HEK293T (cell line): ENCODE results near the gene NID2.

Experiments
- CTCF ChIA-PET: fragments of 350-600 bp; formaldehyde crosslinking; extraction: SDS; loops from one replicate; lab custom pipeline; 2021; ENCODE audit warnings: antibody characterized with exemption, inconsistent platforms; lab: Yijun Ruan, JAX
- POLR2A ChIA-PET: fragments of 350-600 bp; formaldehyde crosslinking; extraction: SDS; loops from one replicate; lab custom pipeline; 2020; ENCODE audit warnings: antibody characterized with exemption, inconsistent platforms; lab: Yijun Ruan, JAX
- DNase-seq: peaks from one replicate; pipeline ENCODE4 v3.0.0; 2012; ENCODE audit warnings: mixed read lengths; ENCODE audit errors: extremely low spot score
- ARNT ChIP-seq: fragments of 450-650 bp; IDR thresholded peaks from 2 replicates; pipeline ENCODE4 v1.6.1; 2017; ENCODE audit warnings: mild to moderate bottlenecking
- BHLHE40 ChIP-seq: fragments of 450-650 bp; IDR thresholded peaks from 2 replicates; pipeline ENCODE4 v1.6.1; 2016; ENCODE audit warnings: mild to moderate bottlenecking, moderate library complexity, borderline replicate concordance
- CTBP1 ChIP-seq: fragments of 450-650 bp; IDR thresholded peaks from 2 replicates; pipeline ENCODE4 v1.6.1; 2016; ENCODE audit warnings: borderline replicate concordance
- ELF4 ChIP-seq: fragments of 450-650 bp; IDR thresholded peaks from 2 replicates; pipeline ENCODE4 v1.6.1; 2017; ENCODE audit warnings: antibody characterized with exemption
- FOXA1 ChIP-seq: fragments of 450-650 bp; IDR thresholded peaks from 2 replicates; pipeline ENCODE4 v1.6.1; 2016; ENCODE audit warnings: mild to moderate bottlenecking
- FOXK2 ChIP-seq: fragments of 450-650 bp; IDR thresholded peaks from 2 replicates; pipeline ENCODE4 v1.6.1; 2016; ENCODE audit warnings: mild to moderate bottlenecking
- FOXM1 ChIP-seq: fragments of 450-650 bp; IDR thresholded peaks from 2 replicates; pipeline ENCODE4 v1.6.1; 2017; ENCODE audit warnings: mild to moderate bottlenecking, borderline replicate concordance
- HDGF ChIP-seq: fragments of 450-650 bp; IDR thresholded peaks from 2 replicates; pipeline ENCODE4 v1.6.1; 2017; ENCODE audit warnings: antibody characterized with exemption, borderline replicate concordance
- L3MBTL2 ChIP-seq: fragments of 450-650 bp; conservative IDR thresholded peaks from 2 replicates; pipeline ENCODE4 v1.6.1; 2016; ENCODE audit warnings: mild to moderate bottlenecking
- LEF1 ChIP-seq: fragments of 450-650 bp; IDR thresholded peaks from 2 replicates; pipeline ENCODE4 v1.6.1; 2017; ENCODE audit warnings: mild to moderate bottlenecking, borderline replicate concordance
- NFRKB ChIP-seq: fragments of 450-650 bp; IDR thresholded peaks from 2 replicates; pipeline ENCODE4 v1.6.1; 2016; ENCODE audit warnings: mild to moderate bottlenecking, moderate library complexity
- PKNOX1 ChIP-seq: fragments of 450-650 bp; IDR thresholded peaks from 2 replicates; pipeline ENCODE4 v1.6.1; 2016
- SP1 ChIP-seq: fragments of 450-650 bp; IDR thresholded peaks from 2 replicates; pipeline ENCODE4 v1.6.1; 2017
- SUZ12 ChIP-seq: fragments of 450-650 bp; IDR thresholded peaks from 2 replicates; pipeline ENCODE4 v1.6.1; 2016; ENCODE audit warnings: mild to moderate bottlenecking
- TARDBP ChIP-seq: fragments of 450-650 bp; IDR thresholded peaks from 2 replicates; pipeline ENCODE4 v1.6.1; 2016
- ZNF384 ChIP-seq: fragments of 450-650 bp; IDR thresholded peaks from 2 replicates; pipeline ENCODE4 v1.6.1; 2016

The NID2 gene

GRCh38 chr14:51988221-51988620 is 80.6 kb downstream of the NID2 start:
- TF ChIP-seq ELF4 (no peak), PKNOX1 (no peak), FOXK2 (no peak), SP1 (no peak), L3MBTL2 (no peak), FOXA1 (no peak), ARNT (no peak), TARDBP (no peak), SUZ12 (no peak), HDGF (no peak), FOXM1 (no peak), LEF1 (no peak), NFRKB (no peak)
- POLR2A ChIA-PET, result no interaction called here
- CTCF ChIA-PET, result interaction anchor here (1.5 kb wide), 1 partner anchor 10 kb away, joined by 5 read pairs; no protein-coding TSS in a partner anchor
- no peak for DNase-seq

GRCh38 chr14:51981218-51981854 is 87.5 kb downstream of the NID2 start:
- POLR2A ChIA-PET, result no interaction called here
- no peak for DNase-seq
- CTCF ChIA-PET, result no interaction called here
- TF ChIP-seq FOXM1 (no peak), ZNF384 (no peak), TARDBP (no peak), L3MBTL2 (no peak), HDGF (no peak), NFRKB (no peak), PKNOX1 (no peak), ARNT (no peak)

- ChIA-PET POLR2A (interaction anchor here (1.3 kb wide), 1 partner anchor 10 kb away, joined by 4 read pairs; the partner anchor contains the start of gene RTRAF), CTCF (interaction anchor here (0.5 to 1.9 kb wide), 15 partner anchors 9 to 1317 kb away, joined by 3 to 11 read pairs (median 3); no protein-coding TSS in a partner anchor)
- TF ChIP-seq HDGF (no peak), SP1 (no peak), PKNOX1 (no peak), FOXK2 (no peak), NFRKB (no peak), L3MBTL2 (no peak), CTBP1 (no peak), FOXA1 (no peak), FOXM1 (no peak), ZNF384 (no peak)
- DNase-seq, result peak; percentile 76
Observed at GRCh38 chr14:51979088-51979709, 89.7 kb downstream of the NID2 start.

GRCh38 chr14:51978681-51979085 is 90.2 kb downstream of the NID2 start:
- TF ChIP-seq PKNOX1, result no peak
- no peak for TF ChIP-seq BHLHE40
- TF ChIP-seq NFRKB, result no peak
- no peak for TF ChIP-seq ARNT
- TF ChIP-seq ELF4, result no peak
- TF ChIP-seq L3MBTL2, result no peak
- no peak for TF ChIP-seq HDGF
- no peak for TF ChIP-seq LEF1
- TF ChIP-seq ZNF384, result no peak
- TF ChIP-seq TARDBP, result no peak
- no peak for TF ChIP-seq SP1
- no peak for TF ChIP-seq FOXM1
- DNase-seq, result no peak
- POLR2A ChIA-PET, result no interaction called here
- CTCF ChIA-PET, result interaction anchor here (0.5 to 1.9 kb wide), 15 partner anchors 8 to 1317 kb away, joined by 3 to 11 read pairs (median 3); no protein-coding TSS in a partner anchor

- no peak for DNase-seq
- CTCF ChIA-PET, result interaction anchor here (1.3 kb wide), 1 partner anchor 19 kb away, joined by 3 read pairs; no protein-coding TSS in a partner anchor
- TF ChIP-seq NFRKB (no peak), SP1 (no peak), ELF4 (no peak), PKNOX1 (no peak), FOXK2 (no peak), BHLHE40 (no peak), ZNF384 (no peak), ARNT (no peak), CTBP1 (no peak), FOXM1 (no peak)
- POLR2A ChIA-PET, result no interaction called here
Observed at GRCh38 chr14:51977075-51977474, 91.8 kb downstream of the NID2 start.
